Measurements from ENCODE around the gene SLC3A2. TPM values are rescaled to one million over a fixed set of nuclear protein-coding genes. Genes with fewer than 3 reads are reported as not detected.
"Not testable (repeated sequence)": the region's sequence is repeated elsewhere in the genome, so short reads cannot be mapped to it uniquely, and the experiment has no call there.

SLC3A2 gene
- total RNA-seq, 2 experiments from 2014 or later: 309 to 314 TPM

- H3K4me3 Mint-ChIP-seq: peak overlapping the region; percentile 32
- peaks cover 29% of the 10 kb centered on the region for H3K4me1 Mint-ChIP-seq (ENCODE audit: low read depth)
- DNase-seq: no peak
- intact Hi-C loops (cut with micrococcal nuclease): no loop called here
- ChIA-PET CTCF (interaction anchor here (1.2 to 3.2 kb wide), 3 partner anchors 15 to 22 kb away, joined by 3 to 18 read pairs (median 10); no protein-coding TSS in a partner anchor), POLR2A (interaction anchor here (0.6 kb wide), 1 partner anchor 252 kb away, joined by 5 read pairs; no protein-coding TSS in a partner anchor)
- H3K9me3 Mint-ChIP-seq: no peaks in the 10 kb centered on the region
- H3K27me3 Mint-ChIP-seq: peaks cover 70% of the 10 kb centered on the region
- no peaks in the 10 kb centered on the region for H3K36me3 Mint-ChIP-seq
- no peak overlapping the region for H3K27ac Mint-ChIP-seq
Measured at GRCh38 chr11:62925745-62926679, 45.3 kb downstream of the SLC3A2 start.

DNA sequence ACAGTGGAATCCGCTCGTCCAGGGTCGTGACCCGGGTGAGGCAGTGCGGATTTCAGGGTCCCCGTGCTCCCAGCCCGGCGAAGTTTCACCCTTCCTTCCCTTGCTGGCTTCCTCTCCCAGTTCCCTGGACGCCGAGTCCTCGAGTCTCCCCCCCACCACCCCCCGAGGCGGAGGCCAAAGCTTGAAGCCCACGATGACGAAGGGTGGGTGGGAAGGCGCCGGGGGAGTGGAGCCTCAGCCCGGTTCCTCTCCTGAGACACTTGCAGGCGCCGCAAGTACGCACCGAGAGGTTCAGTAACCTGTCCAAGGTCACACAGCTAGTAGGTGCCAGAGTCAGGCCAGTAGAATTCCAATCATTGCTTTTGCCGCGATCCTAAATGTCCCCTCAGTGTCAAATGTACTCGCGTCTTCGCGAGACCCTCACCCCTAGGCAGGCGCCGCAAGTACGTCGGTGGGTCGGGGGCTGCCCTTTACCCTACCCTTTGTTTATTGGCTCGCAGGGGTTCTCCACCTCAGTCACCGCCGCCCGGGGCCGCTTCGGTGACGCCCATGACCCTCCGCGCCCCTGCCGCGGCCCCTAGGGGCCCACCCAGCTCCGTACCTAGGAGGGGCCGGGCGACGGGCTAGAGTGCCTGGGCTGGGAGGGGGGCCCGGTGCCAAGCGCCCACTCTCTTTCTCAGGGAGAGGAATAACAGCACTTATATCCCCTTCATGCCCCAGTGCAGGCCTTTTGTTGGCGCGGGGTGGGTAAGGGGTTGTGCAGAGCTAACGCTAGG lies 46.2 kb downstream of the SLC3A2 start:
- no peak for DNase-seq
- intact Hi-C loops (cut with micrococcal nuclease): no loop called here
- H3K27me3 Mint-ChIP-seq: peaks cover 65% of the 10 kb centered on the region
- H3K4me1 Mint-ChIP-seq (ENCODE audit: low read depth): peaks cover 29% of the 10 kb centered on the region
- no peak overlapping the region for H3K27ac Mint-ChIP-seq
- ChIA-PET POLR2A (interaction anchor here (0.6 kb wide), 1 partner anchor 252 kb away, joined by 5 read pairs; no protein-coding TSS in a partner anchor), CTCF (interaction anchor here (1.2 to 3.2 kb wide), 2 partner anchors 14 to 20 kb away, joined by 3 to 18 read pairs; no protein-coding TSS in a partner anchor)
- H3K9me3 Mint-ChIP-seq: no peaks in the 10 kb centered on the region
- H3K36me3 Mint-ChIP-seq: no peaks in the 10 kb centered on the region
- H3K4me3 Mint-ChIP-seq: no peak overlapping the region

DNA sequence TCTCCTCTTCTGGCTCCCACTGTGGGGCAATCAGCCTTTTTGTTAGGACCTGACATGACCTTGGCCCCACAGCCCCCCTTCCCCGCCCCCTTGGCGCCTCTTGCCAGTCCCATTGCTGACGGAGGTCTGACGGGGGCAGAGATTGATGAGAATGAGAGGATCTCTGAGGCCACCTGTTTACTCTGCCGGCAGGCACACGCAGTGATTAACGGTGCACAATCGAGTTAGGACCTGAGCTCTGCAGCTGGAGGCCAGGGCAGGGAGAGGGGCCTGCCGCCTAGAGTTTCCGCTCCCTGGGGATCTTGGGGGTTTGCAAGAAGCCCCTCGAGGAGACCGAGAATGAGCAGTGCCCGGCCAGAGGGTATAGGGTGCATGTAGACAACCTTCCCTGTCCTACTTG lies 47.3 kb downstream of the SLC3A2 start:
- H3K9me3 Mint-ChIP-seq: no peaks in the 10 kb centered on the region
- peaks cover 58% of the 10 kb centered on the region for H3K27me3 Mint-ChIP-seq
- ChIA-PET POLR2A (no interaction called here), CTCF (no interaction called here)
- no peaks in the 10 kb centered on the region for H3K36me3 Mint-ChIP-seq
- no peak overlapping the region for H3K4me3 Mint-ChIP-seq
- no peak for DNase-seq
- H3K27ac Mint-ChIP-seq: no peak overlapping the region
- peaks cover 20% of the 10 kb centered on the region for H3K4me1 Mint-ChIP-seq (ENCODE audit: low read depth)
- intact Hi-C loops (cut with micrococcal nuclease): no loop called here

DNA sequence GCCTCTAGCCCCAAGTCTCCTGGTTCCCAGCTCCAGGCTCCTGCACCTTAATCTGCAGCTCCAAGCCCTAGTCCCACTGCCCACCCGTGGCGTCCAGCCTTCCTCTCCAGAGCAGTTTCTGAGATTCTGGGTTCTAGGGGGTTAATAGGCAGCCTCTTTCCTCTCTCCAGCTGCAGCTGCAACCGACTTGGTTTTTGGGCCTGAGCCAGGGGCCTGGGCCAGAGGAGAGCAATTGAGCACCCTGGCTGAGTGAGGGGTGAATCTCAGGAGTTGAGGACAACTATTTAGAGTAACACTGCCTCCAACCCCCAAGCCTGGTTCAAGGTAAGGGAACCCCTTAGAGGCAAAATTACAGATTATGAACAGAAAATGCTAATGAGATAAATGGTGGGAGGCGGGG lies 49.5 kb downstream of the SLC3A2 start:
- POLR2A ChIA-PET: interaction anchor here (0.5 kb wide), 1 partner anchor 203 kb away, joined by 3 read pairs; no protein-coding TSS in a partner anchor
- CTCF ChIA-PET: no interaction called here
- Mint-ChIP-seq H3K27me3 (peaks cover 47% of the 10 kb centered on the region), H3K36me3 (no peaks in the 10 kb centered on the region), H3K27ac (no peak overlapping the region), H3K4me1 (ENCODE audit: low read depth) (peaks cover 8% of the 10 kb centered on the region), H3K9me3 (no peaks in the 10 kb centered on the region), H3K4me3 (no peak overlapping the region)
- intact Hi-C loops (cut with micrococcal nuclease): no loop called here
- no peak for DNase-seq

DNA sequence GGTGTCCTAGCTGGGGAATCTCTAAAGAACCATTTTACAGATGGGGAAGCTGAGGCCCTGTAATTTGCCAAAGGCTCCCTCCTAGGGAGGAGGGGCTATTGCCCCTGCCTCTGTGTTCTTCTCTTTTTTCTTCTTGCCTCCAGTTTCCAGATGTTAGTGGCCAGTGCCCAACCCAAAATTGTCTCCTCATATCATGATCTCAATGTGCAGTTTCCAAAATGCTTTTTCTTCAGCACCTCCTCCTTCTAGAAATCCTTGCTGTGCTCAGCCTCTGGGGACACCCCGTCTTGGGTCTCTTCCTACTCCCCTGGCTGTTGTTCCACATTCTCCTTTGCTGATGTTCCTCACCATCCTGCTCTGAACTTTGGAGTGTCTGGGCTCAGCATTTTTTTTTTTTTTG lies 50.0 kb downstream of the SLC3A2 start:
- Mint-ChIP-seq H3K4me3 (no peak overlapping the region), H3K4me1 (ENCODE audit: low read depth) (peaks cover 3% of the 10 kb centered on the region), H3K27ac (no peak overlapping the region), H3K9me3 (no peaks in the 10 kb centered on the region), H3K27me3 (peaks cover 42% of the 10 kb centered on the region), H3K36me3 (no peaks in the 10 kb centered on the region)
- no peak for DNase-seq
- CTCF ChIA-PET: no interaction called here
- intact Hi-C loops (cut with micrococcal nuclease): no loop called here
- POLR2A ChIA-PET: interaction anchor here (0.5 kb wide), 1 partner anchor 203 kb away, joined by 3 read pairs; no protein-coding TSS in a partner anchor

GRCh38 chr11:62931499-62932278 lies 51.0 kb downstream of the SLC3A2 start:
- Mint-ChIP-seq H3K4me3 (no peak overlapping the region), H3K36me3 (no peaks in the 10 kb centered on the region), H3K4me1 (ENCODE audit: low read depth) (no peaks in the 10 kb centered on the region), H3K27ac (no peak overlapping the region), H3K9me3 (no peaks in the 10 kb centered on the region), H3K27me3 (peaks cover 32% of the 10 kb centered on the region)
- DNase-seq: no peak
- ChIA-PET POLR2A (no interaction called here), CTCF (interaction anchor here (1.2 kb wide), 1 partner anchor 26 kb away, joined by 6 read pairs; no protein-coding TSS in a partner anchor)
- intact Hi-C loops (cut with micrococcal nuclease): no loop called here

GRCh38 chr11:62933285-62933684 lies 52.6 kb downstream of the SLC3A2 start:
- intact Hi-C loops (cut with micrococcal nuclease): no loop called here
- Mint-ChIP-seq H3K27me3 (peaks cover 17% of the 10 kb centered on the region), H3K4me1 (ENCODE audit: low read depth) (peaks cover 4% of the 10 kb centered on the region), H3K36me3 (peaks cover 1% of the 10 kb centered on the region), H3K27ac (no peak overlapping the region), H3K9me3 (peaks cover 8% of the 10 kb centered on the region), H3K4me3 (no peak overlapping the region)
- ChIA-PET POLR2A (no interaction called here), CTCF (no interaction called here)
- DNase-seq: no peak

DNA sequence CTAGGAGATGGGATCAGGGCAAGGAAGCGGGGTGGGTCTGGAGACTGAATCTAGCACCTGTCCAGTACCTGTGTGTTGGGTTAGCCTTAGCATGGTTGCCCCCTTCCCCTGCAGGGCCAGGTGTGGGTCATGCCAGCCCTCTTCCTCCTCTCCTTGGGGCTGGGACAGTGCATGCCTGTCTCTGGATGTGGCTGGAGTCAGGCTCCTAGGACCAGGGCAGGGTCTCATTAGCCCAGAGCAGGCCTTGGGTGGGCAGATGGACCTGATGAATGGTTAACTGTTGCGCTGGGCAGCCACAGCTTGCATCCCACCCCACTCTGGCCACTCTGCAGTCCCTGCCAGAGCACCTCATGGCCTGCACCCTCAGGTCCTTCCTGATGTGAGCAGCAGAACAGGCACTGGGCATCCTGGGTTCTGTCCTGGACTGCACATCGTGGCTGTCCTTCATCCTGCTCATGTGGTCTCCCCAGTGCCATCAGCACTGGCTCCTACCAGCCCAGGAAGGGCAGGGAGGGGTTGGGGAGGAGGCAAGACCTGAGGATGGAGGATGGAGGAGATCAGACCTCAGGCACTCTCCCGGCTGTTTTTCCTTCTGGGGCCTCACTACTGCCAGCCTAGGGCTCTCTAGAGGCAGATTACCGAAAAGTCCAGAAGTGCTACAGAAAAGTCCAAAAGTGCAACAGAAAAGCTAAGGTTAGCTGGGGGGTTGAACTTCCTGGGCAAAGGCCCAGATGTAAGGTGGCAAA lies 53.2 kb downstream of the SLC3A2 start:
- Mint-ChIP-seq H3K9me3 (peaks cover 8% of the 10 kb centered on the region), H3K27ac (no peak overlapping the region), H3K36me3 (peaks cover 1% of the 10 kb centered on the region), H3K4me3 (no peak overlapping the region), H3K27me3 (peaks cover 11% of the 10 kb centered on the region), H3K4me1 (ENCODE audit: low read depth) (peaks cover 4% of the 10 kb centered on the region)
- intact Hi-C loops (cut with micrococcal nuclease): no loop called here
- ChIA-PET POLR2A (no interaction called here), CTCF (interaction anchor here (1.0 kb wide), 1 partner anchor 86 kb away, joined by 4 read pairs; no protein-coding TSS in a partner anchor)
- DNase-seq: no peak

- POLR2A ChIA-PET: no interaction called here
Measured at GRCh38 chr11:62934496-62934785, 53.7 kb downstream of the SLC3A2 start.

GRCh38 chr11:62937528-62937927 lies 56.8 kb downstream of the SLC3A2 start:
- H3K36me3 Mint-ChIP-seq; H3K4me1 Mint-ChIP-seq (ENCODE audit: low read depth); DNase-seq; H3K9me3 Mint-ChIP-seq; H3K4me3 Mint-ChIP-seq; H3K27ac Mint-ChIP-seq; intact Hi-C loops (cut with micrococcal nuclease); H3K27me3 Mint-ChIP-seq; POLR2A ChIA-PET: not testable (repeated sequence)
- CTCF ChIA-PET: interaction anchor here (3.3 kb wide), 1 partner anchor 32 kb away, joined by 11 read pairs; no protein-coding TSS in a partner anchor

More at GRCh38 chr11:62934496-62934785, 53.7 kb downstream of the SLC3A2 start:
- Mint-ChIP-seq H3K4me3 (no peak overlapping the region), H3K27me3 (peaks cover 8% of the 10 kb centered on the region), H3K4me1 (ENCODE audit: low read depth) (peaks cover 4% of the 10 kb centered on the region), H3K27ac (no peak overlapping the region), H3K36me3 (peaks cover 1% of the 10 kb centered on the region), H3K9me3 (peaks cover 8% of the 10 kb centered on the region)
- no peak for DNase-seq
- CTCF ChIA-PET: interaction anchor here (1.0 kb wide), 1 partner anchor 86 kb away, joined by 4 read pairs; no protein-coding TSS in a partner anchor
- intact Hi-C loops (cut with micrococcal nuclease): no loop called here

All from activated CD4-positive, alpha-beta memory T cell treated with anti-CD3 and anti-CD28 coated beads for 36 hours (primary cell).